Glutamatergic neuron (in vitro differentiated cells): Measurements from ENCODE around the gene NDUFS2. TPM values are rescaled to one million over a fixed set of nuclear protein-coding genes. Genes with fewer than 3 reads are reported as not detected.
A peak's percentile ranks its signal among the peaks of the same experiment; 100 is the strongest.

Experiments used
- DNase-seq: peaks from one replicate; pipeline ENCODE4 v3.0.0; 2022
- H3K27ac Mint-ChIP-seq: one replicate; pipeline ENCODE4 v1.8.0; 2020; ENCODE audit warnings: mild to moderate bottlenecking, mixed read lengths, inconsistent platforms; ENCODE audit not compliant: unreplicated experiment
- H3K27me3 Mint-ChIP-seq: one replicate; pipeline ENCODE4 v1.8.0; 2020; ENCODE audit warnings: mild to moderate bottlenecking, moderate library complexity, mixed read lengths, inconsistent platforms; ENCODE audit not compliant: unreplicated experiment
- H3K36me3 Mint-ChIP-seq: one replicate; pipeline ENCODE4 v1.8.0; 2020; ENCODE audit warnings: mild to moderate bottlenecking, mixed read lengths, inconsistent platforms; ENCODE audit not compliant: unreplicated experiment
- H3K4me1 Mint-ChIP-seq: one replicate; pipeline ENCODE4 v1.8.0; 2020; ENCODE audit warnings: mild to moderate bottlenecking, low read depth, mixed read lengths, inconsistent platforms; ENCODE audit not compliant: unreplicated experiment
- H3K4me3 Mint-ChIP-seq: one replicate; pipeline ENCODE4 v1.8.0; 2020; ENCODE audit warnings: mild to moderate bottlenecking, mixed read lengths, inconsistent platforms; ENCODE audit not compliant: unreplicated experiment
- H3K9me3 Mint-ChIP-seq: one replicate; pipeline ENCODE4 v1.8.0; 2020; ENCODE audit warnings: mild to moderate bottlenecking, moderate library complexity, mixed read lengths, inconsistent platforms; ENCODE audit not compliant: unreplicated experiment
- CTCF ChIP-seq: fragments of 200-600 bp; sonication (generic); IDR thresholded peaks from one replicate; pipeline ENCODE4 v1.5.0; 2021; ENCODE audit not compliant: partially characterized antibody, unreplicated experiment
- total RNA-seq: library from RNA; stranded (reverse); fragmentation: NEBNext Ultra II Directional; extraction: Animal tissue kit (Norgen Biotek cat#: 25700); gene quantifications from one replicate; pipeline ENCODE4 v1.2.1, GENCODE V29; 2021; ENCODE audit not compliant: unreplicated experiment

Gene NDUFS2
- total RNA-seq, 1 donor from 2014 or later = 112 TPM

- TF ChIP-seq CTCF = peak; percentile 88
- peak overlapping the region; percentile 84 for H3K27ac Mint-ChIP-seq
- peak; percentile 68 for DNase-seq
- peak overlapping the region; percentile 36 for H3K4me3 Mint-ChIP-seq
- H3K9me3 Mint-ChIP-seq = peaks cover 2% of the 10 kb centered on the region
- H3K36me3 Mint-ChIP-seq = no peaks in the 10 kb centered on the region
- H3K4me1 Mint-ChIP-seq = peaks cover 13% of the 10 kb centered on the region
- peaks cover 8% of the 10 kb centered on the region for H3K27me3 Mint-ChIP-seq
Measured at GRCh38 chr1:161192476-161193465, 9.4 kb upstream of the NDUFS2 start.

- no peak for DNase-seq
- H3K4me1 Mint-ChIP-seq = peaks cover 13% of the 10 kb centered on the region
- no peak for TF ChIP-seq CTCF
- H3K4me3 Mint-ChIP-seq = no peak overlapping the region
- H3K27me3 Mint-ChIP-seq = peaks cover 9% of the 10 kb centered on the region
- H3K36me3 Mint-ChIP-seq = no peaks in the 10 kb centered on the region
- peaks cover 2% of the 10 kb centered on the region for H3K9me3 Mint-ChIP-seq
- H3K27ac Mint-ChIP-seq = no peak overlapping the region
Measured at GRCh38 chr1:161193561-161194235, 8.5 kb upstream of the NDUFS2 start.

GRCh38 chr1:161195171-161195570 lies 7.0 kb upstream of the NDUFS2 start:
- Mint-ChIP-seq H3K9me3 (peaks cover 4% of the 10 kb centered on the region), H3K27ac (no peak overlapping the region), H3K4me3 (no peak overlapping the region), H3K36me3 (no peaks in the 10 kb centered on the region), H3K4me1 (peaks cover 24% of the 10 kb centered on the region), H3K27me3 (peaks cover 12% of the 10 kb centered on the region)
- no peak for TF ChIP-seq CTCF
- DNase-seq = no peak

- no peak for DNase-seq
- Mint-ChIP-seq H3K4me3 (no peak overlapping the region), H3K27me3 (peaks cover 12% of the 10 kb centered on the region), H3K27ac (no peak overlapping the region), H3K4me1 (peaks cover 27% of the 10 kb centered on the region), H3K9me3 (peaks cover 4% of the 10 kb centered on the region), H3K36me3 (no peaks in the 10 kb centered on the region)
- no peak for TF ChIP-seq CTCF
Measured at GRCh38 chr1:161196111-161196510, 6.1 kb upstream of the NDUFS2 start.
